ENCODE measurements around the gene HVCN1.

Gene HVCN1

GRCh38 chr12:110680032-110680431, 8.9 kb downstream of the HVCN1 start:
- no peak for TF ChIP-seq CTCF (IDR thresholded peaks at IDR 0.05; ENCODE audit: low read depth, low read length)
- no peak overlapping the region for H3K4me3 ChIP-seq (replicated peaks in 1 of 2; ENCODE audit: low read depth in 2 of 2, low read length in 2 of 2)

GRCh38 chr12:110679201-110679600, 9.7 kb downstream of the HVCN1 start:
- DNase-seq (ENCODE audit: low read depth in 2 of 2): no peak
- TF ChIP-seq CTCF (IDR thresholded peaks at IDR 0.05; ENCODE audit: low read depth, low read length): no peak
- H3K4me3 ChIP-seq (replicated peaks in 1 of 2; ENCODE audit: low read depth in 2 of 2, low read length in 2 of 2): no peak overlapping the region

More at GRCh38 chr12:110680032-110680431, 8.9 kb downstream of the HVCN1 start:
- DNase-seq (ENCODE audit: low read depth in 2 of 2): no peak

- DNase-seq (ENCODE audit: low read depth in 2 of 2): no peak
- H3K4me3 ChIP-seq (replicated peaks in 1 of 2; ENCODE audit: low read depth in 2 of 2, low read length in 2 of 2): no peak overlapping the region
- no peak for TF ChIP-seq CTCF (IDR thresholded peaks at IDR 0.05; ENCODE audit: low read depth, low read length)
These were observed 10.9 kb downstream of the HVCN1 start for GRCh38 chr12:110677982-110678381.

GRCh38 chr12:110677206-110677911, 11.6 kb downstream of the HVCN1 start:
- TF ChIP-seq CTCF (IDR thresholded peaks at IDR 0.05; ENCODE audit: low read depth, low read length): no peak
- no peak overlapping the region for H3K4me3 ChIP-seq (replicated peaks in 1 of 2; ENCODE audit: low read depth in 2 of 2, low read length in 2 of 2)
- DNase-seq (ENCODE audit: low read depth in 2 of 2): no peak

- TF ChIP-seq CTCF (IDR thresholded peaks at IDR 0.05; ENCODE audit: low read depth, low read length): no peak
- no peak for DNase-seq (ENCODE audit: low read depth in 2 of 2)
- H3K4me3 ChIP-seq (replicated peaks in 1 of 2; ENCODE audit: low read depth in 2 of 2, low read length in 2 of 2): no peak overlapping the region
These were observed 12.7 kb downstream of the HVCN1 start for GRCh38 chr12:110676171-110676570.

GRCh38 chr12:110670161-110670701, 18.7 kb downstream of the HVCN1 start:
- TF ChIP-seq CTCF (IDR thresholded peaks at IDR 0.05; ENCODE audit: low read depth, low read length): no peak
- no peak for DNase-seq (ENCODE audit: low read depth in 2 of 2)

GRCh38 chr12:110669193-110669502, 19.8 kb downstream of the HVCN1 start:
- DNase-seq (ENCODE audit: low read depth in 2 of 2): no peak
- no peak for TF ChIP-seq CTCF (IDR thresholded peaks at IDR 0.05; ENCODE audit: low read depth, low read length)
- H3K4me3 ChIP-seq (replicated peaks in 1 of 2; ENCODE audit: low read depth in 2 of 2, low read length in 2 of 2): no peak overlapping the region

More at GRCh38 chr12:110670161-110670701, 18.7 kb downstream of the HVCN1 start:
- H3K4me3 ChIP-seq (replicated peaks in 1 of 2; ENCODE audit: low read depth in 2 of 2, low read length in 2 of 2): no peak overlapping the region

Measured in cardiac fibroblast (primary cell).